Liver (tissue), 9 donors: ENCODE measurements around the gene INPP5A. TPM values are rescaled to one million over a fixed set of nuclear protein-coding genes. Genes with fewer than 3 reads are reported as not detected.
A peak's percentile ranks its signal among the peaks of the same experiment; 100 is the strongest.

Experiments used
- DNase-seq: peaks from one replicate; pipeline ENCODE4 v3.0.0-alpha.2; 2017; ENCODE audit warnings: low spot score
- H3K27ac ChIP-seq, 2 donors: one replicate each; pipeline ENCODE4 v1.7.0; 2013; ENCODE audit warnings: inconsistent platforms in 2 of 2, low read length in 2 of 2, control low read depth in 1 of 2, low read depth in 1 of 2, mild to moderate bottlenecking in 1 of 2
- H3K27me3 ChIP-seq, 4 donors: one replicate each; pipeline versions ENCODE4 v1.6.1 to v1.7.0; 2013; ENCODE audit warnings: low read length in 3 of 4, inconsistent platforms in 1 of 4, mild to moderate bottlenecking in 1 of 4, moderate library complexity in 1 of 4; ENCODE audit not compliant: control insufficient read depth in 4 of 4, insufficient read depth in 4 of 4
- H3K36me3 ChIP-seq, 4 donors: one replicate each; pipeline versions ENCODE4 v1.6.1 to v1.7.0; 2013; ENCODE audit warnings: low read length in 3 of 4, mild to moderate bottlenecking in 3 of 4, low read depth in 1 of 4, moderate library complexity in 1 of 4; ENCODE audit not compliant: control insufficient read depth in 4 of 4, insufficient read depth in 3 of 4
- H3K4me1 ChIP-seq, 4 donors: one replicate each; pipeline versions ENCODE4 v1.6.1 to v1.7.0; 2013; ENCODE audit warnings: low read length in 3 of 4, mild to moderate bottlenecking in 3 of 4, moderate library complexity in 1 of 4; ENCODE audit not compliant: control insufficient read depth in 4 of 4, insufficient read depth in 4 of 4
- H3K4me3 ChIP-seq, 3 donors: one replicate each; pipeline versions ENCODE4 v1.6.1 to v1.7.0; 2013; ENCODE audit warnings: low read length in 3 of 3, control low read depth in 1 of 3, low read depth in 1 of 3, mild to moderate bottlenecking in 1 of 3
- H3K9ac ChIP-seq, 2 donors: one replicate each; pipeline ENCODE4 v1.7.0; 2013; ENCODE audit warnings: low read length in 2 of 2, mild to moderate bottlenecking in 2 of 2, moderate library complexity in 2 of 2, control low read depth in 1 of 2, low read depth in 1 of 2
- H3K9me3 ChIP-seq, 4 donors: one replicate each; pipeline versions ENCODE4 v1.6.1 to v1.7.0; 2013; ENCODE audit warnings: low read length in 3 of 4; ENCODE audit not compliant: control insufficient read depth in 4 of 4
- ATF3 ChIP-seq: IDR thresholded peaks from 2 replicates; pipeline ENCODE4 v1.6.1; 2016; ENCODE audit warnings: antibody characterized with exemption
- EGR1 ChIP-seq, 2 donors: IDR thresholded peaks; 2 replicates each; pipeline ENCODE4 v1.6.1; 2016 to 2018; ENCODE audit warnings: antibody characterized with exemption in 2 of 2, low read depth in 2 of 2
- FOXA1 ChIP-seq: IDR thresholded peaks from 2 replicates; pipeline ENCODE4 v1.6.1; 2016; ENCODE audit warnings: antibody characterized with exemption
- GABPA ChIP-seq, 2 donors: IDR thresholded peaks in 1 of 2; conservative IDR thresholded peaks in 1 of 2; 2 replicates each; pipeline ENCODE4 v1.6.1; 2016; ENCODE audit warnings: antibody characterized with exemption in 2 of 2, mild to moderate bottlenecking in 1 of 2, moderate library complexity in 1 of 2
- MAX ChIP-seq: IDR thresholded peaks from 2 replicates; pipeline ENCODE4 v1.6.1; 2016; ENCODE audit warnings: antibody characterized with exemption
- NR2F2 ChIP-seq: IDR thresholded peaks from 2 replicates; pipeline ENCODE4 v1.6.1; 2016; ENCODE audit warnings: antibody characterized with exemption
- REST ChIP-seq: IDR thresholded peaks from 2 replicates; pipeline ENCODE4 v1.6.1; 2016; ENCODE audit warnings: antibody characterized with exemption, mild to moderate bottlenecking
- RXRA ChIP-seq, 2 donors: IDR thresholded peaks; 2 replicates each; pipeline ENCODE4 v1.6.1; 2017 to 2018; ENCODE audit warnings: antibody characterized with exemption in 2 of 2, mild to moderate bottlenecking in 1 of 2
- SP1 ChIP-seq: IDR thresholded peaks from 2 replicates; pipeline ENCODE4 v1.6.1; 2018; ENCODE audit warnings: antibody characterized with exemption, mild to moderate bottlenecking
- TAF1 ChIP-seq: conservative IDR thresholded peaks from 2 replicates; pipeline ENCODE4 v1.6.1; 2016; ENCODE audit warnings: antibody characterized with exemption, mild to moderate bottlenecking
- YY1 ChIP-seq: IDR thresholded peaks from 2 replicates; pipeline ENCODE4 v1.6.1; 2016; ENCODE audit warnings: antibody characterized with exemption, mild to moderate bottlenecking
- WGBS: extraction: QIAGEN DNeasy Blood & Tissue Kit; methylation state at CpG from one replicate; pipeline ENCODE4 v1.1.7; 2013; 5-methylcytosine and 5-hydroxymethylcytosine counted together
- polyA plus RNA-seq, 2 donors: library from polyadenylated mRNA; stranded (reverse) in 1 of 2; unstranded in 1 of 2; fragments of 200-250 nt in 1 of 2; fragments of >200 nt in 1 of 2; fragmentation: Nextera tagmentation in 1 of 2; extraction: Ambion mirVana in 1 of 2; gene quantifications; one replicate each; pipeline versions ENCODE4 v1.2.1 to v1.2.3, GENCODE V29; 2013 to 2015
- total RNA-seq, 2 donors: library from RNA; depleted of rRNA; stranded (reverse); fragments of >200 nt; gene quantifications; one replicate each; pipeline ENCODE4 v1.2.3, GENCODE V29; 2014
- donor health status: healthy.
- donor health status: healthy.
- donor health status: healthy.
- donor health status: healthy.
- donor health status: healthy.

INPP5A gene
- total and polyA plus RNA-seq, 4 donors: 4.3 to 26.5 (median 10.9) TPM

- TF ChIP-seq MAX (no peak), NR2F2 (no peak)
- H3K9me3 ChIP-seq: no peaks in the 10 kb centered on the region
- no peak for DNase-seq
- H3K27me3 ChIP-seq: no peaks in the 10 kb centered on the region
- WGBS: 82% methylated on average over 25 of the region's 25 CpGs
- no peak overlapping the region for H3K9ac ChIP-seq
- no peak overlapping the region for H3K4me3 ChIP-seq
- H3K27ac ChIP-seq: peak overlapping the region; percentile 67 to 76
- peaks cover 8 to 60% (median 34%) of the 10 kb centered on the region in 4 donors for H3K4me1 ChIP-seq
- H3K36me3 ChIP-seq: no peaks in the 10 kb centered on the region
Observed at GRCh38 chr10:132593900-132594876, 56.6 kb downstream of the INPP5A start.

GRCh38 chr10:132595021-132595420 lies 57.4 kb downstream of the INPP5A start:
- WGBS: 94% methylated on average over 11 of the region's 11 CpGs
- no peak for DNase-seq
- H3K4me1 ChIP-seq: peaks cover 8 to 54% (median 29%) of the 10 kb centered on the region in 4 donors
- no peak overlapping the region for H3K4me3 ChIP-seq
- TF ChIP-seq EGR1 (IDR thresholded peaks at IDR 0.05; ENCODE audit: low read depth in 2 of 2): no peak
- H3K9ac ChIP-seq: no peak overlapping the region
- H3K27me3 ChIP-seq: no peaks in the 10 kb centered on the region
- no peak overlapping the region for H3K27ac ChIP-seq
- H3K36me3 ChIP-seq: no peaks in the 10 kb centered on the region
- H3K9me3 ChIP-seq: no peaks in the 10 kb centered on the region

DNA sequence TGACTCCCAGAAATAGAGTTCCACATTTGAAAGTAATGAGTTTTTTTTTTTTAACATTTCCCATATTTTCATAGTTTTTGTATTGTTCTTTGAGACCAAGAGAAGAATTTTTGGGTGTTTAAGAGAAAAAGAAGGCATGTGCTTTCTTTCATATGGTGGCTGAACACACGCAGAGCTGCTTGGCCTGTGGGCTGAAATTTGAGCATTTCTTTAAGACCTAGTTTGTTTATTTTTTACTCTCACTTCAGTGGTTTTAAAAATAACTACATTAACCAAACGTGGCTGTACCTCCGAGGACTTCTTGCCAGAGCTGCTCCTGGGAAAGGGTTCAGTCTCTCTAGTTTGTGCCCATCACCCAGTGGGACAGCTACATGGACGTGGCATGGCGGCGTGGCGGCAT lies 58.3 kb downstream of the INPP5A start:
- no peak for DNase-seq
- H3K9ac ChIP-seq: no peak overlapping the region
- no peaks in the 10 kb centered on the region for H3K27me3 ChIP-seq
- H3K27ac ChIP-seq: no peak overlapping the region
- H3K4me1 ChIP-seq: peaks cover 3 to 45% (median 24%) of the 10 kb centered on the region in 4 donors
- H3K36me3 ChIP-seq: no peaks in the 10 kb centered on the region
- 86% methylated on average over 7 of the region's 7 CpGs for WGBS
- H3K9me3 ChIP-seq: peaks cover 0 to 3% (median 0%) of the 10 kb centered on the region in 4 donors
- H3K4me3 ChIP-seq: no peak overlapping the region
- TF ChIP-seq SP1 (no peak), GABPA (IDR thresholded peaks at IDR 0.05 in 1 of 2, conservative IDR thresholded peaks at IDR 0.05 in 1 of 2) (no peak), REST (no peak), ATF3 (no peak), YY1 (no peak), FOXA1 (no peak), TAF1 (no peak), RXRA (IDR thresholded peaks at IDR 0.05) (no peak)
